Measurements from ENCODE around the gene ZRANB1. TPM values are rescaled to one million over a fixed set of nuclear protein-coding genes. Genes with fewer than 3 reads are reported as not detected.
A peak's percentile ranks its signal among the peaks of the same experiment; 100 is the strongest.

ZRANB1 gene
- total and polyA plus RNA-seq, 8 donors: 4.3 to 12.2 (median 7.7) TPM

- Histone ChIP-seq H3K27me3 (no peaks in the 10 kb centered on the region), H3K36me3 (peaks cover 0 to 2% (median 0%) of the 10 kb centered on the region in 3 donors), H3K4me1 (peaks cover 0 to 14% (median 6%) of the 10 kb centered on the region in 3 donors), H3K9me3 (no peaks in the 10 kb centered on the region), H3K27ac (no peak overlapping the region), H3K4me3 (no peak overlapping the region)
- WGBS, 2 donors: 84 to 86% methylated on average over 16 of the region's 16 CpGs
- DNase-seq: peak in 3 of 6 donors; percentile 5 to 44 (median 25)
- intact Hi-C loops (cut with DNase I): no loop called here
- TF ChIP-seq, protein P1, sequence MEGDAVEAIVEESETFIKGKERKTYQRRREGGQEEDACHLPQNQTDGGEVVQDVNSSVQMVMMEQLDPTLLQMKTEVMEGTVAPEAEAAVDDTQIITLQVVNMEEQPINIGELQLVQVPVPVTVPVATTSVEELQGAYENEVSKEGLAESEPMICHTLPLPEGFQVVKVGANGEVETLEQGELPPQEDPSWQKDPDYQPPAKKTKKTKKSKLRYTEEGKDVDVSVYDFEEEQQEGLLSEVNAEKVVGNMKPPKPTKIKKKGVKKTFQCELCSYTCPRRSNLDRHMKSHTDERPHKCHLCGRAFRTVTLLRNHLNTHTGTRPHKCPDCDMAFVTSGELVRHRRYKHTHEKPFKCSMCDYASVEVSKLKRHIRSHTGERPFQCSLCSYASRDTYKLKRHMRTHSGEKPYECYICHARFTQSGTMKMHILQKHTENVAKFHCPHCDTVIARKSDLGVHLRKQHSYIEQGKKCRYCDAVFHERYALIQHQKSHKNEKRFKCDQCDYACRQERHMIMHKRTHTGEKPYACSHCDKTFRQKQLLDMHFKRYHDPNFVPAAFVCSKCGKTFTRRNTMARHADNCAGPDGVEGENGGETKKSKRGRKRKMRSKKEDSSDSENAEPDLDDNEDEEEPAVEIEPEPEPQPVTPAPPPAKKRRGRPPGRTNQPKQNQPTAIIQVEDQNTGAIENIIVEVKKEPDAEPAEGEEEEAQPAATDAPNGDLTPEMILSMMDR (IDR thresholded peaks at IDR 0.05): no peak
- no peak for ATAC-seq
- FAIRE-seq: no peak
Observed at GRCh38 chr10:125011171-125011925, 69.4 kb downstream of the ZRANB1 start.

DNA sequence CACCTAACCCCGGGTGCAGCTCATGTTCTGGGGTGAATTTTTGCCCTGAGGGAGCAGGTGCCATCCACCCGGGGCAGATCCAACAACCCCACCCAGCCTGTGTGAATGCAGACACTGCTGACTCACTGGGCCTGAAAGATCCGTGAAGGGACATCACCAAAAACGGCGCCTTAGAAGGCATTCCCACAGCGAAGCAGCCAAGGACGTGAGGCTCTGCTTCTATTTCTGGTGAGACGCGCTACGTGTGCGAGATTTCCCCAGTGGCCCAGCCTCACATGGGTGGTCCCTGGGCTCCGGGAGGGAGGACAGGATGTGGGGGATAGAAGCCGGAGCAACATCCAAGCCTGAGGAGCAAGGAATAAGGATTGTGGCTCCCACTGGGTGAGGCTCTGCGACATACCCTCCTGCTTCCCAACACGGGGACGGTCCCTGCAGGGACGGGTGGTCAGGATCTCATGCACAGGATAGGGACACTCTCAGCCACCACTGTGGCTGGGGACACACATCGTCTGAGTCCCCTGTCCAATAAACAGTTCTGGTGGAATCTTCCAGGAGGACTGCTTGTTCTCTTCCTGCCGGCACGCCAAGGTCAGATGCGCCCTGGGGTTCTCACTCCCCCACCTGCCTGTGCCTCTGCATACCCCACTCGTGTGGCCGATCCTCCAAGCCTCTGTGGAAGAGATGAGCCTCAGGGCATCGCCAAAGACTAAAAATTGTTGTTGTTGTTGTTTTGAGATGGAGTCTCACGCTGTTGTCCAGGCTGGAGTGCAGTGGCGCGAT lies 70.2 kb downstream of the ZRANB1 start:
- intact Hi-C loops (cut with DNase I): no loop called here

DNA sequence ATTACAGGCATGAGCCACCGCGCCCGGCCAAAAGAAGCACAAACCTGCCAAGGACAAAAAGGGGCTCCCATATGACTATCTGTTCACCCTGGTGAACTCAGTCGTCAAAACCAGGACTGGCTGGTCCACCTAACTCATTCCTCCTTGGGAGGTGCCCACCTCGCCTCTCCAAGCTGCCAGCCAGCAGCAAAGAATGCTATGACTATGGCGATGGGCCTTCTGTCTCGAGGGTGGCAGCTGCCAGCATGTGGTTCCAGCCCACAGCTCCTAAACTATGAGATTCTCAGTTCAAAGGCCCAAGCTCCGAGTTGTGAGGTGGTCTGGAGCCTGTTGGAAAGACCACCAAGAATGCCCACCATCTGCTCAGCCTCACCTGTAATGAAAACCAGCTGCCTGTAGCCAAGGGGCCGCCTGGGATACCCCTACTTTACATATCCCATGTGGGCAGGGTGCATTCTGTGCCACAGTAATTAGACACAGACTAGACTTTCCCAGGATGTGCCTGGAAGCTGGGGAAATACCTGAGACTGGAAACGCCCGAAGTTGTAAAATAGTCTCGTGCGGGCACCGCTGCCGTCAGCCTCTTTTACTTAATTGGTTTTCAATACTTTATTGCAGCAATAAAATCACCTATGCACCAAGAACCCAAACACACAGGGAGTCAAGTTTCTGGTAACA lies 71.1 kb downstream of the ZRANB1 start:
- H3K9me3 ChIP-seq: no peaks in the 10 kb centered on the region
- H3K27ac ChIP-seq: no peak overlapping the region
- intact Hi-C loops (cut with DNase I): no loop called here
- peak in 2 of 6 donors; percentile 4 to 14 for DNase-seq
- H3K4me1 ChIP-seq: peaks cover 0 to 14% (median 6%) of the 10 kb centered on the region in 3 donors
- ATAC-seq: no peak
- no peak overlapping the region for H3K4me3 ChIP-seq
- no peaks in the 10 kb centered on the region for H3K27me3 ChIP-seq
- FAIRE-seq: no peak
- WGBS, 2 donors: 84 to 86% methylated on average over 15 of the region's 15 CpGs
- no peaks in the 10 kb centered on the region for H3K36me3 ChIP-seq
- TF ChIP-seq, protein P1 (IDR thresholded peaks at IDR 0.05): no peak

More for the DNA sequence above, 70.2 kb downstream of the ZRANB1 start:
- no peaks in the 10 kb centered on the region for H3K27me3 ChIP-seq
- ATAC-seq (no peak), DNase-seq (peak in 3 of 6 donors; percentile 16 to 41 (median 32)), FAIRE-seq (no peak)
- peaks cover 0 to 14% (median 6%) of the 10 kb centered on the region in 3 donors for H3K4me1 ChIP-seq
- H3K36me3 ChIP-seq: no peaks in the 10 kb centered on the region
- no peak overlapping the region for H3K27ac ChIP-seq
- no peak overlapping the region for H3K4me3 ChIP-seq
- TF ChIP-seq, protein P1 (IDR thresholded peaks at IDR 0.05): no peak
- WGBS, 2 donors: 86 to 90% methylated on average over 27 of the region's 27 CpGs
- no peaks in the 10 kb centered on the region for H3K9me3 ChIP-seq

- no peak for FAIRE-seq
- ATAC-seq: no peak
- no peak overlapping the region for H3K27ac ChIP-seq
- H3K4me3 ChIP-seq: no peak overlapping the region
- H3K4me1 ChIP-seq: peaks cover 0 to 11% (median 6%) of the 10 kb centered on the region in 3 donors
- TF ChIP-seq, protein P1 (IDR thresholded peaks at IDR 0.05): no peak
- peak in 2 of 6 donors; percentile 8 to 29 for DNase-seq
- H3K27me3 ChIP-seq: no peaks in the 10 kb centered on the region
- no peaks in the 10 kb centered on the region for H3K36me3 ChIP-seq
- no peaks in the 10 kb centered on the region for H3K9me3 ChIP-seq
- intact Hi-C loops (cut with DNase I): no loop called here
- WGBS, 2 donors: 94% methylated on average over 7 of the region's 7 CpGs
Observed at GRCh38 chr10:125013529-125013872, 71.6 kb downstream of the ZRANB1 start.

All from pancreas (tissue), 10 donors.